Measurements from ENCODE around the gene COL18A1. TPM values are rescaled to one million over a fixed set of nuclear protein-coding genes. Genes with fewer than 3 reads are reported as not detected.

Gene COL18A1
- polyA plus RNA-seq, 3 donors = 90.2 to 118 (median 92.3) TPM

GRCh38 chr21:45487891-45488600, 83.1 kb downstream of the COL18A1 start:
- no peak for DNase-seq (ENCODE audit: low read depth in 3 of 3, low spot score in 2 of 3)

DNA sequence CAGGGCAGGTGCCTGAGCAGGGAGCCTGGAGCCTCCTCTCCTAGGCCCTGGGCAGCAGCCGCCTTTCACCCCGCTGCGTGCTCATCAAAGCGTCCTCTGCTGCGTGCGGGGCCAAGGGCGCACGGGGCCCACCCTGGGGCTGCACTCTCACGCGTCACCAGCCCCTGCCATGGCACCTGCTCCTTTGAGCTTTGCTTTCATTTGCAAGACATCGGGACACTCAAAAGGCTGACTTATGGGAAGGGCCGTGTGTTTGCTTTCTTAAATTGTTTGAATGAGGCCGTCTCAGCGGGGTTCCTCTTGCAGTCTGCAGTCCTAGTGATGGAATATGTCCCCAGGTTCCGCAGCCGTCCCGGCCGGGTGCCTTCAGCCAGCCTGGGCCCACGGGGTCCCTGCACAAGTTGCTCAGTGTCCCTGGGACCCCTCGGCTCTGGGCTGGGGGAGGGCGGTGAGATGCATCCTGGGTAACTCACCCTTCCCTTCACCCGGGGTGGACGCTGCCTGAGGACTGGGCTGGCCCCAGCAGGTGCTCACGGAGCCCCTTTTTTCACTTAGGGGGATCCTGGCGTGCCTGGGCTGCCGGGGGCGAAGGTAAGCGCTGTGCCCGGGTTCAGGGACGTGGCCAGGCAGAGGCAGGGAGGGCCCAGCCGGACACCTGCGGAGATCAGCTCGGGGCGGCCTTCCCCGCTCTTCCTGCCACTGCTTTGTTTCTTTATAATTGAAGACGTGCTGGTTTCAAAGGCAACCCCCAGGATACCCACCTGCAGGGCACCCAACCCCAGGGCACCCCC, 84.2 kb downstream of the COL18A1 start:
- no peak for DNase-seq (ENCODE audit: low read depth in 3 of 3, low spot score in 2 of 3)

DNA sequence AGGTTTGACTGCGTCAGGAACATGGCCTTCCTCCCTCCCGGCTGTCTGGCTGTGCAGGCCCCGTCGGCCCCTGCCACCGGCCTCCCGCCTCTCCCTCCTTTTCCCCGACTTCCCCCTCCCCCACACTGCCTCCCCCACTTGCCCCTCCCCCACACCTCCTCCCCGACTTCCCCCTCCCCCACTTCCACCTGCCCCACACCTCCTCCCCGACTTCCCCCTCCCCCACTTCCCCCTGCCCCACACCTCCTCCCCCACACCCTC, 84.7 kb downstream of the COL18A1 start:
- no peak for DNase-seq (ENCODE audit: low read depth in 3 of 3, low spot score in 2 of 3)

DNA sequence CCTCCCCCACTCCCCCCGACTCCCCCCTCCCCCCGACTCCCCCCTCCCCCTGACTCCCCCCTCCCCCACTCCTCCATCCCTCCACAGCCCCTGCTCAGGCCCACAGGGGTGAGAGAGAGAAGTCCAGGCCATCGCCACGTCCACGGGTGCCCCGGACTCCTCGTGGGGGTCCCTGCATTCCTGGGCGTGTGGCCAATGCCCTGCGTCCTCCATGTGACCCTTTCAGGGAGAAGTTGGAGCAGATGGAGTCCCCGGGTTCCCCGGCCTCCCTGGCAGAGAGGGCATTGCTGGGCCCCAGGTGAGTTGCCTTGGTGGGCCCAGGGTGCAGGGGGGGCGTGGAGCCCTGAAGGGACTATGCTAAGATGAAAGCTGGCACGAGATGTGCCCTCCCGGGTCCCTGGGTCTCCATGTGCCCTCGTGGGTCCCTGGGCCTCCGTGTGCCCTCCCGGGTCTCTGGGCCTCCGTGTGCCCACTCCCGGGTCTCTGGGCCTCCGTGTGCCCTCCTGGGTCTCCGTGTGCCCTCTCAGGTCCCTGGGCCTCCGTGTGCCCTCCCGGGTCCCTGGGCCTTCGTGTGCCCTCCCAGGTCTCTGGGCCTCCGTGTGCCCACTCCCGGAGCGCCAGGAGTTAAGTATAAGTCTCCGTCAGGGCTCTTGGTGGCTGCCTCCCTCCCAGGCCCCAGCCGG, 85.2 kb downstream of the COL18A1 start:
- DNase-seq (ENCODE audit: low read depth in 3 of 3, low spot score in 2 of 3) = no peak

DNA sequence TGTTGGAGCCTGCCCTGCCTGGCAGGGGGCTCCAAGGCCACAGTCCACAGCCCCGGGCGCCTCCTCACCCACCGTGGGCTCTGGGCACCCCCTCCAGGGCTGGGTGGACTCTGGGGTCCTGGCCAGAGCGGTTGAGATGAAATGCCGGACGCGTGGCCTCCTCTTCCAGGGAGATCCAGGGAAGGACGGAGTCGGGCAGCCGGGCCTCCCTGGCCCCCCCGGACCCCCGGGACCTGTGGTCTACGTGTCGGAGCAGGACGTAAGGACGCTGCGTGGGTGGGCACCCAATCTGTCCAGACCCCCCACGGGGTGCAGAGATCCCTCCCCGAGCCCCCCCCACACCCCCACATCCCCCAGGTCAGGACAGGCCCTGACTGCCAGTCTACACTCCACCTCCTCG, 86.1 kb downstream of the COL18A1 start:
- no peak for DNase-seq (ENCODE audit: low read depth in 3 of 3, low spot score in 2 of 3)

GRCh38 chr21:45491623-45492022, 86.7 kb downstream of the COL18A1 start:
- DNase-seq (ENCODE audit: low read depth in 3 of 3, low spot score in 2 of 3) = no peak

DNA sequence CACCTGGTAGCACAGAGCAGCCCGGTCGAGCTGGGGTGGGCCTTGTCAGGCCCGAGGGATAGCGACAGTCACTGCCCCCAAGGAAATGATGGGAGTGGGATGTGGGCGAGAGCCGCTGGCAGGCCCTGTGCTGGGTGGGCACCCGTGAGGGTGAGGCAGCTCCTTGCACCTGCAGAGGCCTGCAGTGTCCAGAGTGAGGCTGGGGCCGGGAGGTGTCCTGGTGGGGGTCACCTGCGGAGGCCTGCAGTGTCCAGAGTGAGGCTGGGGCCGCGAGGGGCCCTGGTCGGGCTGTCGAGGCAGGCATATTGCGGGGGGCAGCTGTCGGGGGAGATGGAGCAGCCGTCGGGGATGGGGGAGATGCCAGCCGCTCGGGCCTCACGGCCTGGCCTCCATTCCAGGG, 87.8 kb downstream of the COL18A1 start:
- no peak for DNase-seq (ENCODE audit: low read depth in 3 of 3, low spot score in 2 of 3)

- DNase-seq (ENCODE audit: low read depth in 3 of 3, low spot score in 2 of 3) = no peak
Measured at GRCh38 chr21:45493401-45494001, 88.5 kb downstream of the COL18A1 start.

- DNase-seq (ENCODE audit: low read depth in 3 of 3, low spot score in 2 of 3) = no peak
Measured at GRCh38 chr21:45494135-45494850, 89.3 kb downstream of the COL18A1 start.

GRCh38 chr21:45494851-45495680, 90.1 kb downstream of the COL18A1 start:
- DNase-seq (ENCODE audit: low read depth in 3 of 3, low spot score in 2 of 3) = no peak

DNA sequence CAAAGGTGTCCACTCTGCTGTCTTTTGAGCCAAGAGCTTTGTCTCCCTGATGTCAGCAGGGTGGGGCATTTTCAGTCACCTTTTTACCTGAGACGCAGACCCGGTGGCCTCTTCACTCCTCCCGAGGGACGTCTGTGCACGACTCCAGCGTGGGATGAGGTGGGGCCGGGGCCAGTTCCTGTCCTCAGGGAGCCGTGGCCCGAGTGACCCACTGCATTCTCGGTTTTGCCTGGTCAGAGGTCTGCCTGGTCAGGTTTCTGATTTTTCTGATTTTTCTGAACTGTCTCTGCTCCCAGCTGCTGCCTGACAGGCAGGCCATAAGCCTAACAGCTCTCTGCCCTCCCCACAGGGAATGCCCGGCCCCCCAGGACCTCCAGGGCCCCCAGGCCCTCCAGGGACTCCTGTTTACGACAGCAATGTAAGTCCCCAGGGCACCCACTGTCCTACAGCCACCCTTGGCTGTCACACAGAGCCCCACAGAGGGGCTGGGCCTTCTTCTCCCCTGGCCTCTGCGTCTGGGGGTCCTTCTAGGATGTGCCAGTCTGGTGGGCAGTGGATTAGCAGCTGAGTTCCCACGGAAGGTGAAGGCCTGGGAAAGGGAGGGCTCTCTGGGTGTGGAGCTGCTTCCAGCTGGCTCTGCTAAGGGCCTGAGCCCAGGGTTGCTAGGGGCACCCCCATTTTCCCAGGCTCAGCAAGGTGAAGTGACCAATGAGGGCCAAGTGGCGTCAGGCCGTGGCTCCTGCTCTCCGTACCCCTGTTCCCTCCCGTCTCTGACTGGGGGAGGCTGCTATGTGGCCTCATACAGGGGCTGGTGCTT, 91.4 kb downstream of the COL18A1 start:
- no peak for DNase-seq (ENCODE audit: low read depth in 3 of 3, low spot score in 2 of 3)

- no peak for DNase-seq (ENCODE audit: low read depth in 3 of 3, low spot score in 2 of 3)
Measured at GRCh38 chr21:45496968-45497845, 92.2 kb downstream of the COL18A1 start.

DNA sequence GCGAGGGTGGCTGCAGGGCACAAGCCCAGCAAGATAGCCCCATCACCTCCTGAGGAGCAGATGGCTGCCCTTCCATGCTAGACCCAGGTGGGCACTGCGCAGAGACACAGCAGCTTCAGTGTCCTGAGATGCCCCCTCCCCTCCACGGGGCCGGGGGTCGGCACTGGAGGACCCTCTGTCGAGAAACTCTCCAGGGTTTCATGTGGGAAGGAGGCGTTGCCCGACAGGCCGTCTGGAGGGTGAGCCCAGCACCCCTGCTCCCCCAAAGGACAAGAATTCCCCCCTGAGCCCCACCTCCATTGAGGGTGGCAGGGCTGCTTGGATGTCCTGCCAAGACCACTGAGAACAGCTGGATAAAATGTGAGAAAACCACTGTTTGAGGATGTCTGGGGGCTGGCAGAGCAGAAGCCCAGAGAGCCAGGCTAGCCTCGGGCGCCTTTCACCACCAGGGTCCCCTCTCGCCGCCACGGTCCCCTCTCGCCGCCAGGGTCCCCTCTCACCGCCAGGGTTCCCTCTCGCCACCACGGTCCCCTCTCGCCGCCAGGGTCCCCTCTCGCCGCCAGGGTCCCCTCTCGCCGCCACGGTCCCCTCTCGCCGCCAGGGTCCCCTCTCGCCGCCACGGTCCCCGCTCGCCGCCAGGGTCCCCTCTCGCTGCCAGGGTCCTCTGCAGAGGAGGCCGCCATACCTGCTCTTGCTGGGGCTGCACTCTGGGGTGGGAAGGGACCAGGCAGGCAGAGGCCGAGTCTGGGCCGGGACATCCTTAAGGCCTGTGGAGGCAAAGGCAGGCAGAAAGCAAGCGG, 93.1 kb downstream of the COL18A1 start:
- no peak for DNase-seq (ENCODE audit: low read depth in 3 of 3, low spot score in 2 of 3)

GRCh38 chr21:45498646-45499000, 93.7 kb downstream of the COL18A1 start:
- no peak for DNase-seq (ENCODE audit: low read depth in 3 of 3, low spot score in 2 of 3)

- no peak for DNase-seq (ENCODE audit: low read depth in 3 of 3, low spot score in 2 of 3)
Measured at GRCh38 chr21:45499201-45499750, 94.3 kb downstream of the COL18A1 start.

DNA sequence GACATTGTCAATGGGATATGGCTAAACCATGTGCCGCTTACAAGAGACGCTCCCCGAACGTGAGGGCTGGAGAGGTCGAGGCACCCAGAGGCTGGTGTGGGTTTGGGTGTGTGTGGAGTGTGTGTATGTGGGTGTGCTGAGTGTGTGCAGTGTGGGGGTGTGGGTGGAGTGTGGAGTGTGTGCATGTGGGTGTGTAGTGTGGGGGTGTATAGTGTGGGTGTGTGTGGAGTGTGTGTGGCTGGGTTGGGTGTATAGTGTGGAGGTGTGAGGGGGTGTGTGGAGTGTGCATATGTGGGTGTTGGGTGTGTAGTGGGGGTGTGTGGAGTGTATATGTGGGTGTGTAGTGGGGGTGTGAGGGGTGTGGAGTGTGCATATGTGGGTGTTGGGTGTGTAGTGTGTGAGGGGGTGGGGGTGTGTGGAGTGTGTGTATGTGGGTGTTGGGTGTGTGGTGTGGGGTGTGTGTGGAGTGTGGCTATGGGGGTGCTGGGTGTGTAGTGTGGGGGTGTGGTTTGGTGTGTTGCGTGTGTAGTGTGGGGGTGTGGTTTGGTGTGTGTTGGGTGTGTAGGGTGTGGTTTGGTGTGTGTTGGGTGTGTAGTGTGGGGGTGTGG, 95.1 kb downstream of the COL18A1 start:
- no peak for DNase-seq (ENCODE audit: low read depth in 3 of 3, low spot score in 2 of 3)

Measured in right renal cortex interstitium (tissue), 3 donors.